Endothelial cell (in vitro differentiated cells): ENCODE results near the gene CSPG5. TPM values are rescaled to one million over a fixed set of nuclear protein-coding genes. Genes with fewer than 3 reads are reported as not detected.

ENCODE experiments used
- DNase-seq: peaks from one replicate; pipeline ENCODE4 v3.0.0; 2021; ENCODE audit warnings: low spot score
- H3K27ac Mint-ChIP-seq: one replicate; pipeline ENCODE4 v1.8.0; 2021; ENCODE audit warnings: mixed read lengths, inconsistent platforms; ENCODE audit not compliant: unreplicated experiment
- H3K27me3 Mint-ChIP-seq: one replicate; pipeline ENCODE4 v1.8.0; 2021; ENCODE audit warnings: mild to moderate bottlenecking, moderate library complexity, mixed read lengths, inconsistent platforms; ENCODE audit not compliant: unreplicated experiment
- H3K36me3 Mint-ChIP-seq: one replicate; pipeline ENCODE4 v1.8.0; 2021; ENCODE audit warnings: mild to moderate bottlenecking, low read depth, mixed read lengths, inconsistent platforms; ENCODE audit not compliant: unreplicated experiment
- H3K4me1 Mint-ChIP-seq: one replicate; pipeline ENCODE4 v1.8.0; 2021; ENCODE audit warnings: mild to moderate bottlenecking, mixed read lengths, inconsistent platforms; ENCODE audit not compliant: unreplicated experiment
- H3K4me3 Mint-ChIP-seq: one replicate; pipeline ENCODE4 v1.8.0; 2021; ENCODE audit warnings: mild to moderate bottlenecking, mixed read lengths, inconsistent platforms; ENCODE audit not compliant: unreplicated experiment
- H3K9me3 Mint-ChIP-seq: one replicate; pipeline ENCODE4 v1.8.0; 2021; ENCODE audit warnings: mixed read lengths, inconsistent platforms; ENCODE audit not compliant: unreplicated experiment
- CTCF ChIP-seq: fragments of 200-600 bp; sonication (generic); IDR thresholded peaks from one replicate; pipeline ENCODE4 v1.5.0; 2021; ENCODE audit warnings: antibody characterized with exemption; ENCODE audit not compliant: unreplicated experiment
- total RNA-seq: library from RNA; stranded (reverse); fragmentation: NEBNext Ultra II Directional; extraction: Animal tissue kit (Norgen Biotek cat#: 25700); gene quantifications from one replicate; pipeline ENCODE4 v1.2.1, GENCODE V29; 2021; ENCODE audit not compliant: unreplicated experiment

The CSPG5 gene
- total RNA-seq, 1 donor from 2014 or later = 0.23 TPM

GRCh38 chr3:47573190-47574172 lies 5.2 kb downstream of the CSPG5 start:
- Mint-ChIP-seq H3K27me3 (peaks cover 12% of the 10 kb centered on the region), H3K4me1 (no peaks in the 10 kb centered on the region), H3K27ac (no peak overlapping the region), H3K4me3 (no peak overlapping the region), H3K36me3 (no peaks in the 10 kb centered on the region), H3K9me3 (no peaks in the 10 kb centered on the region)
- no peak for DNase-seq
- TF ChIP-seq CTCF = no peak

GRCh38 chr3:47571391-47572175 lies 7.1 kb downstream of the CSPG5 start:
- DNase-seq = no peak
- Mint-ChIP-seq H3K4me1 (no peaks in the 10 kb centered on the region), H3K4me3 (peak overlapping the region; percentile 59), H3K9me3 (no peaks in the 10 kb centered on the region), H3K27ac (peak overlapping the region; percentile 38), H3K36me3 (no peaks in the 10 kb centered on the region), H3K27me3 (peaks cover 9% of the 10 kb centered on the region)
- TF ChIP-seq CTCF = no peak

GRCh38 chr3:47568901-47569300 lies 9.8 kb downstream of the CSPG5 start:
- H3K4me1 Mint-ChIP-seq = no peaks in the 10 kb centered on the region
- H3K27me3 Mint-ChIP-seq = peaks cover 6% of the 10 kb centered on the region
- no peak overlapping the region for H3K4me3 Mint-ChIP-seq
- H3K9me3 Mint-ChIP-seq = no peaks in the 10 kb centered on the region
- H3K36me3 Mint-ChIP-seq = no peaks in the 10 kb centered on the region
- no peak for TF ChIP-seq CTCF
- no peak overlapping the region for H3K27ac Mint-ChIP-seq
- no peak for DNase-seq

GRCh38 chr3:47567149-47567548 lies 11.5 kb downstream of the CSPG5 start:
- DNase-seq = no peak
- no peaks in the 10 kb centered on the region for H3K36me3 Mint-ChIP-seq
- H3K4me1 Mint-ChIP-seq = no peaks in the 10 kb centered on the region
- H3K9me3 Mint-ChIP-seq = no peaks in the 10 kb centered on the region
- H3K4me3 Mint-ChIP-seq = no peak overlapping the region
- H3K27ac Mint-ChIP-seq = no peak overlapping the region
- H3K27me3 Mint-ChIP-seq = peaks cover 2% of the 10 kb centered on the region
- TF ChIP-seq CTCF = no peak
